GM23338 (cell line): Measurements from ENCODE around the gene SFMBT2. TPM values are rescaled to one million over a fixed set of nuclear protein-coding genes. Genes with fewer than 3 reads are reported as not detected.

Source experiments
- ATAC-seq: fragments of 200-7000 bp; cut with Tn5 transposase; 3 replicates; pipeline ENCODE4 v1.9.1; 2020
- DNase-seq: peaks from one replicate; pipeline ENCODE4 v3.0.0-alpha.2; 2015; ENCODE audit warnings: low spot score
- H2AFZ ChIP-seq: fragments of 200-600 bp; sonication (generic); 2 replicates; pipeline ENCODE4 v1.8.0; 2016; ENCODE audit warnings: antibody characterized with exemption, mild to moderate bottlenecking, moderate library complexity
- H3F3A ChIP-seq: fragments of 200-600 bp; sonication (generic); replicated peaks from 2 replicates; pipeline ENCODE4 v1.8.0; 2017; ENCODE audit warnings: antibody characterized with exemption, mixed run types, low read depth
- H3K27ac ChIP-seq: fragments of 200-600 bp; sonication (generic); 2 replicates; pipeline ENCODE4 v1.6.1; 2016; ENCODE audit warnings: low read depth
- H3K27me3 ChIP-seq: fragments of 200-600 bp; sonication (generic); 2 replicates; pipeline ENCODE4 v1.8.0; 2016; ENCODE audit warnings: mild to moderate bottlenecking, mixed run types, moderate library complexity; ENCODE audit not compliant: insufficient read depth
- H3K36me3 ChIP-seq: fragments of 200-600 bp; sonication (generic); 2 replicates; pipeline ENCODE4 v1.8.0; 2016; ENCODE audit warnings: mild to moderate bottlenecking; ENCODE audit not compliant: insufficient read depth
- H3K4me1 ChIP-seq: fragments of 200-600 bp; sonication (generic); 2 replicates; pipeline ENCODE4 v1.8.0; 2016; ENCODE audit warnings: mild to moderate bottlenecking, moderate library complexity; ENCODE audit not compliant: insufficient read depth
- H3K4me2 ChIP-seq: fragments of 200-600 bp; sonication (generic); 2 replicates; pipeline ENCODE4 v1.7.1; 2017; ENCODE audit warnings: mixed run types
- H3K4me3 ChIP-seq: fragments of 200-600 bp; sonication (generic); 2 replicates; pipeline ENCODE4 v1.6.1; 2016; ENCODE audit warnings: mixed run types
- H3K79me2 ChIP-seq: fragments of 200-600 bp; sonication (generic); replicated peaks from 2 replicates; pipeline ENCODE4 v1.8.0; 2017; ENCODE audit warnings: mild to moderate bottlenecking; ENCODE audit not compliant: insufficient read depth
- H3K9me2 ChIP-seq: fragments of 200-600 bp; sonication (generic); 2 replicates; pipeline ENCODE4 v1.8.0; 2017; ENCODE audit not compliant: insufficient read depth
- H4K20me1 ChIP-seq: fragments of 200-600 bp; sonication (generic); replicated peaks from 2 replicates; pipeline ENCODE4 v1.8.0; 2017; ENCODE audit warnings: mild to moderate bottlenecking; ENCODE audit not compliant: insufficient read depth
- H3K27ac Mint-ChIP-seq: 2 replicates; pipeline ENCODE4 v1.8.0; 2020; ENCODE audit warnings: inconsistent platforms, mild to moderate bottlenecking, moderate library complexity, mixed read lengths
- H3K27me3 Mint-ChIP-seq: 3 replicates; pipeline ENCODE4 v1.8.0; 2022; ENCODE audit warnings: low read depth, mild to moderate bottlenecking, moderate library complexity, mixed read lengths, inconsistent platforms; ENCODE audit not compliant: insufficient read depth, poor library complexity
- H3K36me3 Mint-ChIP-seq: 3 replicates; pipeline ENCODE4 v1.8.0; 2021; ENCODE audit warnings: low read depth, mild to moderate bottlenecking, inconsistent platforms, moderate library complexity, mixed read lengths
- H3K4me1 Mint-ChIP-seq: 3 replicates; pipeline ENCODE4 v1.8.0; 2020; ENCODE audit warnings: mild to moderate bottlenecking, inconsistent platforms, mixed read lengths
- H3K4me3 Mint-ChIP-seq: 3 replicates; pipeline ENCODE4 v1.8.0; 2021; ENCODE audit warnings: moderate library complexity, mild to moderate bottlenecking, inconsistent platforms, mixed read lengths
- H3K9me3 Mint-ChIP-seq: 3 replicates; pipeline ENCODE4 v1.8.0; 2020; ENCODE audit warnings: moderate library complexity, mild to moderate bottlenecking, inconsistent platforms, mixed read lengths
- ETS1 ChIP-seq: IDR thresholded peaks from 2 replicates; pipeline ENCODE4 v1.6.1; 2016; ENCODE audit warnings: antibody characterized with exemption
- EZH2 ChIP-seq: fragments of 200-600 bp; sonication (generic); IDR thresholded peaks from one replicate; pipeline ENCODE4 v1.8.0; 2017; ENCODE audit warnings: antibody characterized with exemption, mild to moderate bottlenecking, low read depth; ENCODE audit not compliant: unreplicated experiment
- EZH2phosphoT487 ChIP-seq: fragments of 200-600 bp; sonication (generic); IDR thresholded peaks from one replicate; pipeline ENCODE4 v1.8.1; 2018; ENCODE audit warnings: antibody characterized with exemption; ENCODE audit not compliant: unreplicated experiment
- POLR2AphosphoS5 ChIP-seq: IDR thresholded peaks from 2 replicates; pipeline ENCODE4 v1.6.1; 2016; ENCODE audit warnings: antibody characterized with exemption, low read depth
- ZNF331 ChIP-seq: fragments of 250-450 bp; sonication (Bioruptor Pico); IDR thresholded peaks from 2 replicates; pipeline ENCODE4 v1.5.0; 2020; ENCODE audit warnings: low read depth, mild to moderate bottlenecking, moderate library complexity
- polyA plus RNA-seq: library from polyadenylated mRNA; unstranded; fragments of >200 nt; fragmentation: Nextera tagmentation; extraction: Ambion mirVana; gene quantifications from 2 replicates; pipeline ENCODE4 v1.2.1, GENCODE V29; 2016
- total RNA-seq: library from RNA; depleted of rRNA; stranded (reverse); fragments of >200 nt; shearing (Covaris generic); gene quantifications from 2 replicates; pipeline ENCODE4 v1.2.3, GENCODE V29; 2014

The SFMBT2 gene
- total and polyA plus RNA-seq, 2 experiments from 2014 or later = 2.7 to 6.7 TPM

GRCh38 chr10:7412928-7413282 is 2.1 kb upstream of the SFMBT2 start:
- peaks cover 58% of the 10 kb centered on the region for H3K27me3 Mint-ChIP-seq
- Histone ChIP-seq H3F3A (peaks cover 7% of the 10 kb centered on the region; the same call in 1 of the 2 replicates), H3K4me1 (peaks cover 16% of the 10 kb centered on the region), H3K79me2 (peaks cover 11% of the 10 kb centered on the region), H3K9me2 (no peaks in the 10 kb centered on the region), H4K20me1 (no peaks in the 10 kb centered on the region), H3K27me3 (peaks cover 68% of the 10 kb centered on the region), H3K27ac (no peak overlapping the region), H3K4me3 (peak overlapping the region; percentile 96), H3K36me3 (no peaks in the 10 kb centered on the region), H2AFZ (peak overlapping the region; percentile 97), H3K4me2 (peak overlapping the region; percentile 100)
- H3K9me3 Mint-ChIP-seq = peaks cover 2% of the 10 kb centered on the region; the same call in 2 of the 3 replicates
- peaks cover 16% of the 10 kb centered on the region for H3K4me1 Mint-ChIP-seq
- ATAC-seq = peak; percentile 16
- peak; percentile 60 for DNase-seq
- H3K4me3 Mint-ChIP-seq = peak overlapping the region; percentile 89
- no peak overlapping the region for H3K27ac Mint-ChIP-seq
- no peaks in the 10 kb centered on the region for H3K36me3 Mint-ChIP-seq
- TF ChIP-seq EZH2 (peak; percentile 37), EZH2phosphoT487 (peak; percentile 52), ETS1 (no peak)

GRCh38 chr10:7412237-7412927 is 1.5 kb upstream of the SFMBT2 start:
- Mint-ChIP-seq H3K4me1 (peaks cover 16% of the 10 kb centered on the region), H3K27ac (no peak overlapping the region), H3K27me3 (peaks cover 63% of the 10 kb centered on the region), H3K4me3 (peak overlapping the region; percentile 89), H3K36me3 (no peaks in the 10 kb centered on the region), H3K9me3 (peaks cover 2% of the 10 kb centered on the region; the same call in 2 of the 3 replicates)
- peak overlapping the region; percentile 100 for H3K4me2 ChIP-seq
- H2AFZ ChIP-seq = peak overlapping the region; percentile 97
- H3K27me3 ChIP-seq = peaks cover 74% of the 10 kb centered on the region
- H3K4me3 ChIP-seq = peak overlapping the region; percentile 96
- ATAC-seq (peak; percentile 13), DNase-seq (peak; percentile 82)
- peaks cover 16% of the 10 kb centered on the region for H3K4me1 ChIP-seq
- peaks cover 7% of the 10 kb centered on the region; the same call in 1 of the 2 replicates for H3F3A ChIP-seq
- H3K9me2 ChIP-seq = no peaks in the 10 kb centered on the region
- no peak overlapping the region for H3K27ac ChIP-seq
- TF ChIP-seq ZNF331 (CRISPR knock-in tag) = no peak
- no peak for TF ChIP-seq EZH2phosphoT487
- no peak for TF ChIP-seq POLR2AphosphoS5
- H3K79me2 ChIP-seq = peaks cover 16% of the 10 kb centered on the region
- H4K20me1 ChIP-seq = no peaks in the 10 kb centered on the region
- H3K36me3 ChIP-seq = no peaks in the 10 kb centered on the region

GRCh38 chr10:7411671-7412128 is 866 bp upstream of the SFMBT2 start:
- ATAC-seq (peak; percentile 3), DNase-seq (peak; percentile 62)
- Histone ChIP-seq H3K27me3 (peaks cover 81% of the 10 kb centered on the region), H3K9me2 (no peaks in the 10 kb centered on the region), H3K27ac (no peak overlapping the region), H3K36me3 (no peaks in the 10 kb centered on the region), H3F3A (peaks cover 7% of the 10 kb centered on the region; the same call in 1 of the 2 replicates), H3K79me2 (peaks cover 21% of the 10 kb centered on the region), H3K4me3 (peak overlapping the region; percentile 96), H4K20me1 (no peaks in the 10 kb centered on the region), H3K4me2 (peak overlapping the region; percentile 100), H2AFZ (peak overlapping the region; percentile 97), H3K4me1 (peaks cover 17% of the 10 kb centered on the region)
- Mint-ChIP-seq H3K9me3 (peaks cover 2% of the 10 kb centered on the region; the same call in 2 of the 3 replicates), H3K36me3 (no peaks in the 10 kb centered on the region; the same call in 2 of the 3 replicates), H3K27ac (no peak overlapping the region), H3K4me1 (peaks cover 19% of the 10 kb centered on the region), H3K27me3 (peaks cover 70% of the 10 kb centered on the region), H3K4me3 (peak overlapping the region; percentile 89)
- TF ChIP-seq POLR2AphosphoS5 = no peak
- TF ChIP-seq ETS1 = no peak
- peak; percentile 35 for TF ChIP-seq EZH2
